ENCODE results near the gene COL27A1. TPM values are rescaled to one million over a fixed set of nuclear protein-coding genes. Genes with fewer than 3 reads are reported as not detected.

Gene COL27A1
- total and polyA plus RNA-seq, 12 donors = 3.1 to 35.8 (median 5.1) TPM

DNA sequence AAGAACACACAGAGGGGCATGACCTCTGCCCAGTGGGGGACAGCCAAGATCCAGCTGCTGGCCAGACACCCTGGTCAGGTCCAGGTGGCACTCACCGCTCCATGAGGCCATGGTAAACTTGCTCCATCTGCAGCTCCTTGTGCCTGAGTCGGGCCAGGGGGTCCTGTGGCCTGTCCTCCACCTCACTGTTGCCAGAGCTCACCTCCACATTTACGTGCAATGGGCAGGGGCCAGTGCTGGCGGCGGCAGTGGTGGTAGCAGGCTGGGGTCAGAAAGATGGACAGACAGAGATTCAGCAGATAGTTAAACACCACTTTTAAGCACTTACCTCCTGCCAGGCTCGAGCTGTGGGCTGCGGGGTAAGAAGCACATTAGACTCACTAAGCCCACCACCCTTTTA lies 204.5 kb downstream of the COL27A1 start:
- Histone ChIP-seq H3K4me3 (no peak overlapping the region), H3K27me3 (no peaks in the 10 kb centered on the region), H3K4me1 (peaks cover 0 to 18% (median 0%) of the 10 kb centered on the region in 9 donors), H3K36me3 (peaks cover 0 to 100% (median 38%) of the 10 kb centered on the region in 9 donors), H3K9me3 (no peaks in the 10 kb centered on the region), H3K27ac (no peak overlapping the region)
- DNase-seq = no peak
- WGBS, 2 donors = 97 to 98% methylated on average over 7 of the region's 7 CpGs
- TF ChIP-seq, protein P1, sequence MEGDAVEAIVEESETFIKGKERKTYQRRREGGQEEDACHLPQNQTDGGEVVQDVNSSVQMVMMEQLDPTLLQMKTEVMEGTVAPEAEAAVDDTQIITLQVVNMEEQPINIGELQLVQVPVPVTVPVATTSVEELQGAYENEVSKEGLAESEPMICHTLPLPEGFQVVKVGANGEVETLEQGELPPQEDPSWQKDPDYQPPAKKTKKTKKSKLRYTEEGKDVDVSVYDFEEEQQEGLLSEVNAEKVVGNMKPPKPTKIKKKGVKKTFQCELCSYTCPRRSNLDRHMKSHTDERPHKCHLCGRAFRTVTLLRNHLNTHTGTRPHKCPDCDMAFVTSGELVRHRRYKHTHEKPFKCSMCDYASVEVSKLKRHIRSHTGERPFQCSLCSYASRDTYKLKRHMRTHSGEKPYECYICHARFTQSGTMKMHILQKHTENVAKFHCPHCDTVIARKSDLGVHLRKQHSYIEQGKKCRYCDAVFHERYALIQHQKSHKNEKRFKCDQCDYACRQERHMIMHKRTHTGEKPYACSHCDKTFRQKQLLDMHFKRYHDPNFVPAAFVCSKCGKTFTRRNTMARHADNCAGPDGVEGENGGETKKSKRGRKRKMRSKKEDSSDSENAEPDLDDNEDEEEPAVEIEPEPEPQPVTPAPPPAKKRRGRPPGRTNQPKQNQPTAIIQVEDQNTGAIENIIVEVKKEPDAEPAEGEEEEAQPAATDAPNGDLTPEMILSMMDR (IDR thresholded peaks at IDR 0.05) = no peak
- intact Hi-C loops (cut with DNase I) = no loop called here
- ATAC-seq = no peak

DNA sequence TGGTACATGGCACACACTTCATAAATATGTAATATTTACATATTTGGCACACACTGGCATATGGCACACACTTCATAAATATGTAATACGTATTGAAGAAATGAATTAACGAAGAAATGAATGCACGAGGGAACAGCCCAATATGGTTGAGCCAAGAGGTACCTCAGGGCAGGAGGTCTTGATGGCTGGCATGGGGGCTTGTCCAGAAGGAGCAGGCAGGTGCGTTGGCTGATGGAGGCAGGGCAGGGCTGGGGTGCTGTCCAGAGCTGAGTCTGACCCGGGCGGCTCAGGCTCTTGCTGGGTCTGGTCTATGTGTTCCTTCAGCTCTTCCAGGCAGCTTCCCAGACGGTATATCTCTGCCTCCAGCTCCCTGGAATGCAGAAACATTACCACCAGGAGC lies 206.2 kb downstream of the COL27A1 start:
- intact Hi-C loops (cut with DNase I) = no loop called here
- TF ChIP-seq, protein P1 (IDR thresholded peaks at IDR 0.05) = no peak
- 96% methylated on average over 7 of the region's 7 CpGs for WGBS, 2 donors
- ATAC-seq (no peak), DNase-seq (no peak)
- peaks cover 0 to 97% (median 37%) of the 10 kb centered on the region in 9 donors for H3K36me3 ChIP-seq
- peaks cover 0 to 36% (median 0%) of the 10 kb centered on the region in 9 donors for H3K4me1 ChIP-seq
- H3K9me3 ChIP-seq = no peaks in the 10 kb centered on the region
- no peaks in the 10 kb centered on the region for H3K27me3 ChIP-seq
- no peak overlapping the region for H3K27ac ChIP-seq
- H3K4me3 ChIP-seq = no peak overlapping the region

Small RNAs within 50 kb of the gene (microRNA-seq; reads per million reads assigned to microRNA genes)
- 1,177 to 1,944 reads per million in 2 donors for gene MIR455

Other genes starting within 250 kb of the COL27A1 start
- gene AMBP, start 77.2 kb upstream of the COL27A1 start, total RNA-seq = not detected
- gene AMBP, start 77.2 kb upstream of the COL27A1 start, polyA plus RNA-seq = under 1 TPM in 1 of 2 donors, not detected in 1; 0.01 TPM
- under 1 TPM in 2 of 10 donors, not detected in 8; 0.13 to 0.45 TPM for gene KIF12, start 56.2 kb upstream of the COL27A1 start, total RNA-seq
- gene KIF12, start 56.2 kb upstream of the COL27A1 start, polyA plus RNA-seq = not detected
- under 1 TPM in 3 of 10 donors, not detected in 7; 0.37 to 0.70 (median 0.55) TPM for gene ORM1, start 167.6 kb downstream of the COL27A1 start, total RNA-seq
- gene ORM1, start 167.6 kb downstream of the COL27A1 start, polyA plus RNA-seq = under 1 TPM; 0.13 to 0.59 TPM
- gene ORM2, start 174.3 kb downstream of the COL27A1 start, total RNA-seq = not detected
- gene ORM2, start 174.3 kb downstream of the COL27A1 start, polyA plus RNA-seq = under 1 TPM in 1 of 2 donors, not detected in 1; 0.44 TPM
- gene AKNA, start 232.4 kb downstream of the COL27A1 start, total RNA-seq = 10 to 100 TPM in 1 of 10 donors, 1 to 10 TPM in 9; 2.7 to 20.5 (median 4.6) TPM
- 1 to 10 TPM; 3.7 to 7.1 TPM for gene AKNA, start 232.4 kb downstream of the COL27A1 start, polyA plus RNA-seq

Measured in heart right ventricle (tissue), 16 donors.